Measurements from ENCODE around the gene KLF15.

Gene KLF15

GRCh38 chr3:126389112-126389793, 32.0 kb upstream of the KLF15 start:
- peak; percentile 95 for DNase-seq (ENCODE audit: low spot score)

GRCh38 chr3:126381966-126382365, 24.8 kb upstream of the KLF15 start:
- no peak for DNase-seq (ENCODE audit: low spot score)

- no peak for DNase-seq (ENCODE audit: low spot score)
Observed at GRCh38 chr3:126380011-126380768, 23.0 kb upstream of the KLF15 start.

- no peak for DNase-seq (ENCODE audit: low spot score)
Observed at GRCh38 chr3:126378341-126378751, 21.1 kb upstream of the KLF15 start.

GRCh38 chr3:126377211-126377610, 20.0 kb upstream of the KLF15 start:
- DNase-seq (ENCODE audit: low spot score), result no peak

GRCh38 chr3:126376444-126376843, 19.2 kb upstream of the KLF15 start:
- DNase-seq (ENCODE audit: low spot score), result no peak

GRCh38 chr3:126375835-126376331, 18.7 kb upstream of the KLF15 start:
- no peak for DNase-seq (ENCODE audit: low spot score)

- DNase-seq (ENCODE audit: low spot score), result peak; percentile 67
Observed at GRCh38 chr3:126373682-126374601, 16.7 kb upstream of the KLF15 start.

GRCh38 chr3:126373146-126373613, 16.0 kb upstream of the KLF15 start:
- no peak for DNase-seq (ENCODE audit: low spot score)

- no peak for DNase-seq (ENCODE audit: low spot score)
Observed at GRCh38 chr3:126372413-126373145, 15.4 kb upstream of the KLF15 start.

GRCh38 chr3:126371096-126371705, 14.0 kb upstream of the KLF15 start:
- no peak for DNase-seq (ENCODE audit: low spot score)

- no peak for DNase-seq (ENCODE audit: low spot score)
Observed at GRCh38 chr3:126370606-126371005, 13.4 kb upstream of the KLF15 start.

GRCh38 chr3:126370055-126370454, 12.8 kb upstream of the KLF15 start:
- DNase-seq (ENCODE audit: low spot score), result no peak

GRCh38 chr3:126369490-126369889, 12.3 kb upstream of the KLF15 start:
- no peak for DNase-seq (ENCODE audit: low spot score)

- no peak for DNase-seq (ENCODE audit: low spot score)
Observed at GRCh38 chr3:126367316-126367805, 10.2 kb upstream of the KLF15 start.

- DNase-seq (ENCODE audit: low spot score), result no peak
Observed at GRCh38 chr3:126365351-126366277, 8.4 kb upstream of the KLF15 start.

- DNase-seq (ENCODE audit: low spot score), result no peak
Observed at GRCh38 chr3:126364731-126365301, 7.6 kb upstream of the KLF15 start.

GRCh38 chr3:126364130-126364695, 7.0 kb upstream of the KLF15 start:
- DNase-seq (ENCODE audit: low spot score), result no peak

- DNase-seq (ENCODE audit: low spot score), result no peak
Observed at GRCh38 chr3:126361211-126361610, 4.0 kb upstream of the KLF15 start.

Measured in GM03348 (cell line).